Endothelial cell of umbilical vein (primary cell): ENCODE results near the gene MED12L. TPM values are rescaled to one million over a fixed set of nuclear protein-coding genes. Genes with fewer than 3 reads are reported as not detected.

Source experiments
- BruUV-seq: library from RNA; stranded (reverse); fragments of 400-500 nt; replicated peaks from 2 replicates; lab custom pipeline; 2021; lab: Mats Ljungman, UMichigan
- CTCF ChIA-PET: fragments of 300-600, 350-600 bp; sonication (Branson Sonifier 250); formaldehyde crosslinking; loops from one replicate; lab custom pipeline; 2021; ENCODE audit warnings: antibody characterized with exemption, inconsistent platforms; lab: Charles Lee
- POLR2A ChIA-PET: fragments of 300-600, 350-600 bp; sonication (Branson Sonifier 250); formaldehyde crosslinking; loops from one replicate; lab custom pipeline; 2021; ENCODE audit warnings: antibody characterized with exemption, inconsistent platforms; lab: Charles Lee
- DNase-seq: peaks from one replicate; pipeline ENCODE4 v3.0.0-alpha.2; 2011; ENCODE audit warnings: low read depth, low spot score
- FAIRE-seq: peaks from 2 replicates; lab custom pipeline; 2011; peaks lifted over from hg19 to GRCh38; lab: Jason Lieb, UNC
- H2AFZ ChIP-seq: 2 replicates; pipeline ENCODE4 v1.6.0; 2012; ENCODE audit warnings: low read depth, low read length, control low read depth, inconsistent platforms
- H3K27ac ChIP-seq: 2 replicates; pipeline ENCODE4 v1.5.1; 2011; ENCODE audit warnings: low read depth, mild to moderate bottlenecking, control low read depth, low read length, moderate library complexity; ENCODE audit not compliant: insufficient read depth
- H3K27me3 ChIP-seq, 2 experiments: 2 replicates each; pipeline versions ENCODE4 v1.6.0 to v1.6.1; 2011; ENCODE audit warnings: low read length in 2 of 2, mixed read lengths in 1 of 2; ENCODE audit not compliant: control insufficient read depth in 2 of 2, insufficient read depth in 2 of 2
- H3K36me3 ChIP-seq, 2 experiments: 2 replicates in 1 of 2; 3 replicates in 1 of 2; pipeline ENCODE4 v1.5.1; 2011; ENCODE audit warnings: low read length in 2 of 2, mild to moderate bottlenecking in 1 of 2, moderate library complexity in 1 of 2; ENCODE audit not compliant: control insufficient read depth in 2 of 2, insufficient read depth in 2 of 2; ENCODE audit errors: extremely low read depth in 1 of 2
- H3K4me1 ChIP-seq: 3 replicates; pipeline ENCODE4 v1.5.1; 2011; ENCODE audit warnings: mild to moderate bottlenecking, low read length; ENCODE audit not compliant: control insufficient read depth, insufficient read depth; ENCODE audit errors: extremely low read depth
- H3K4me2 ChIP-seq: 2 replicates; pipeline ENCODE4 v1.6.1; 2011; ENCODE audit warnings: low read length, control low read depth, mixed read lengths; ENCODE audit not compliant: insufficient read depth
- H3K4me3 ChIP-seq, 3 experiments: fragments of 200-600 bp in 1 of 3; sonication (generic), shearing (Covaris generic) in 1 of 3; replicated peaks in 1 of 3; 2 replicates each; pipeline ENCODE4 v1.5.1; 2011 to 2016; ENCODE audit warnings: control low read depth in 3 of 3, low read length in 3 of 3, mild to moderate bottlenecking in 2 of 3, inconsistent platforms in 1 of 3, low read depth in 1 of 3, moderate library complexity in 1 of 3; ENCODE audit not compliant: insufficient read depth in 1 of 3
- H3K79me2 ChIP-seq: 2 replicates; pipeline ENCODE4 v1.6.0; 2012; ENCODE audit warnings: low read length, inconsistent platforms; ENCODE audit not compliant: control insufficient read depth, insufficient read depth
- H3K9ac ChIP-seq: replicated peaks from 2 replicates; pipeline ENCODE3; 2011; ENCODE audit warnings: low read length, control low read depth; ENCODE audit not compliant: insufficient read depth; ENCODE audit errors: extremely low read depth
- H3K9me1 ChIP-seq: replicated peaks from 3 replicates; pipeline ENCODE4 v1.6.0; 2011; ENCODE audit warnings: mild to moderate bottlenecking, low read length; ENCODE audit not compliant: control insufficient read depth, insufficient read depth; ENCODE audit errors: extremely low read depth
- H3K9me3 ChIP-seq: replicated peaks from 2 replicates; pipeline ENCODE4 v1.5.1; 2012; ENCODE audit warnings: low read length, inconsistent platforms; ENCODE audit not compliant: control insufficient read depth, insufficient read depth
- H4K20me1 ChIP-seq: replicated peaks from 2 replicates; pipeline ENCODE3; 2011; ENCODE audit warnings: mild to moderate bottlenecking, low read length; ENCODE audit not compliant: control insufficient read depth, insufficient read depth; ENCODE audit errors: extremely low read depth
- CTCF ChIP-seq, 2 donors: IDR thresholded peaks; 1 replicate in 1 of 2; 2 replicates in 1 of 2; pipeline ENCODE4 v1.5.1; 2011; ENCODE audit warnings: low read length in 2 of 2, mild to moderate bottlenecking in 2 of 2, moderate library complexity in 2 of 2, control low read depth in 1 of 2, inconsistent platforms in 1 of 2, low read depth in 1 of 2; ENCODE audit not compliant: insufficient read depth in 1 of 2; ENCODE audit errors: extremely low read depth in 1 of 2
- EZH2 ChIP-seq: IDR thresholded peaks from 2 replicates; pipeline ENCODE4 v1.6.1; 2012; ENCODE audit warnings: borderline replicate concordance, low read depth, mild to moderate bottlenecking, moderate library complexity, low read length, inconsistent platforms; ENCODE audit not compliant: severe bottlenecking
- FOS ChIP-seq: IDR thresholded peaks from 2 replicates; pipeline ENCODE4 v1.6.1; 2011; ENCODE audit warnings: mild to moderate bottlenecking, low read length, moderate library complexity, borderline replicate concordance; ENCODE audit not compliant: insufficient read depth
- GATA2 ChIP-seq: IDR thresholded peaks from 2 replicates; pipeline ENCODE4 v1.7.0; 2011; ENCODE audit warnings: low read depth, mild to moderate bottlenecking, moderate library complexity, mixed read lengths, low read length; ENCODE audit not compliant: insufficient read length, insufficient read depth
- MAX ChIP-seq: IDR thresholded peaks from 2 replicates; pipeline ENCODE4 v1.6.1; 2011; ENCODE audit not compliant: insufficient read depth, insufficient read length
- POLR2A ChIP-seq: IDR thresholded peaks from 2 replicates; pipeline ENCODE4 v1.6.1; 2012; ENCODE audit warnings: low read depth, mild to moderate bottlenecking, control low read depth, low read length
- POLR2AphosphoS5 ChIP-seq: IDR thresholded peaks from 2 replicates; pipeline ENCODE4 v1.6.1; 2012; ENCODE audit warnings: low read depth, mild to moderate bottlenecking, control low read depth, low read length, moderate library complexity; ENCODE audit not compliant: insufficient read depth
- dilution Hi-C: fragments of 300-500 bp; cut with MboI; formaldehyde crosslinking; loops from one replicate; pipeline ENCODE4 v1.15.0; 2019; ENCODE audit warnings: low sequenced_read_pairs; ENCODE audit not compliant: extremely low pct_ligation_motif_present
- intact Hi-C: fragments of 100-400 bp; cut with micrococcal nuclease; formaldehyde crosslinking; loops from one replicate; pipeline ENCODE4 v1.10.0; 2022
- polyA plus RNA-seq, 4 experiments: library from polyadenylated mRNA; depleted of rRNA in 3 of 4; stranded (reverse) in 3 of 4; unstranded in 1 of 4; fragments of >200 nt; gene quantifications; 2 replicates each; pipeline versions ENCODE4 v1.2.1 to v1.2.3, GENCODE V29; 2011 to 2012; ENCODE audit warnings: missing spikeins in 1 of 4
- total RNA-seq: library from RNA; stranded (reverse); gene quantifications from 2 replicates; pipeline ENCODE4 v1.2.3, GENCODE V29; 2021

MED12L gene
- total and polyA plus RNA-seq, 2 donors (not counting 3 experiments of a cell fraction or from before 2014, with no cell fraction given), result 0.03 to 0.27 TPM

- H2AFZ ChIP-seq, result no peak overlapping the region
- no peak for DNase-seq
- H3K4me2 ChIP-seq, result no peak overlapping the region
- H3K4me1 ChIP-seq, result peaks cover 11% of the 10 kb centered on the region
- no peak for FAIRE-seq
- no peaks in the 10 kb centered on the region for H3K27me3 ChIP-seq
- intact Hi-C loops, result no loop called here
- H3K27ac ChIP-seq, result no peak overlapping the region
- TF ChIP-seq GATA2 (no peak), POLR2A (no peak), MAX (no peak), FOS (no peak), EZH2 (no peak), POLR2AphosphoS5 (no peak), CTCF (IDR thresholded peaks at IDR 0.05; ENCODE audit: extremely low read depth in 1 of 2, insufficient read depth in 1 of 2, low read depth in 1 of 2, low read length in 2 of 2) (no peak)
- POLR2A ChIA-PET, result no interaction called here
- H3K79me2 ChIP-seq, result no peaks in the 10 kb centered on the region
- dilution Hi-C loops, result no loop called here
- BruUV-seq, result no TSS peak
- H4K20me1 ChIP-seq, result no peaks in the 10 kb centered on the region
- no peak overlapping the region for H3K9ac ChIP-seq
- H3K9me3 ChIP-seq, result no peaks in the 10 kb centered on the region
- CTCF ChIA-PET, result interaction anchor here (0.7 to 6.7 kb wide), 4 partner anchors 11 to 56 kb away, joined by 5 to 75 read pairs (median 6); partner anchors contain the start of gene P2RY14
- H3K36me3 ChIP-seq, result no peaks in the 10 kb centered on the region
- no peak overlapping the region for H3K4me3 ChIP-seq
- no peaks in the 10 kb centered on the region for H3K9me1 ChIP-seq
These were observed 138.9 kb downstream of the MED12L start for GRCh38 chr3:151224268-151224866.
